D721Med (cell line): ENCODE data around the gene TAGAP.

Experiments used
- DNase-seq: peaks from one replicate; pipeline ENCODE4 v3.0.0; 2011; ENCODE audit warnings: low spot score; ENCODE audit not compliant: insufficient read length
- FAIRE-seq: peaks from 2 replicates; lab custom pipeline; 2011; peaks lifted over from hg19 to GRCh38; lab: Jason Lieb, UNC
- TF ChIP-seq, protein P1 (sequence below): IDR thresholded peaks from 2 replicates; pipeline ENCODE4 v1.5.1; 2012; ENCODE audit warnings: mild to moderate bottlenecking, control low read depth; ENCODE audit not compliant: insufficient read depth; ENCODE audit errors: missing control alignments

The TAGAP gene

DNA sequence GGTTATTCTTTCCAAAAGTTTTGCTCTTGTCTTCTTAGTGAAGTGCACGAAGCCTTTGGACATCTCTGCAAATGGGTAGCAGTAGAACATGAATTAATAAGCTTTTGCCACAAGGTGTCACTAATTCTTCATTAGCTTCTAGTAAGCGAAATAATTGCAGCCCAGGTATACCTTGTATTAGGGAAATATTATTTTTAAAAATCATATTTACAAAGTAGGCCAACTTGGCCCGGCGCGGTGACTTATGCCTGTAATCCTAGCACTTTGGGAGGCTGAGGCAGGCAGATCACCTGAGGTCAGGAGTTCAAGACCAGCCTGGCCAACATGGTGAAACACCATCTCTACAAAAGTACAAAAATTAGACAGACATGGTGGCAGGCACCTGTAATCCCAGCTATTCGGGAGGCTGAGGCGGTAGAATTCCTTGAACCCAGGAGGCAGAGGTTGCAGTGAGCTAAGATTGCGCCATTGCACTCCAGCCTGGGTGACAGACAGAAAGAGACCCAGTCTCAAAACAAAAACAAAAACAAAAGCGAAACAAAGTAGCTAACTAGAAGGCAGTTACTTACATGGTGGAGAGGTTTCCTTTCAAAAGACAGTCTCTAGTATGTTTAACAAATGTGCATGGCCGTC, 36.0 kb downstream of the TAGAP start:
- TF ChIP-seq, protein P1, sequence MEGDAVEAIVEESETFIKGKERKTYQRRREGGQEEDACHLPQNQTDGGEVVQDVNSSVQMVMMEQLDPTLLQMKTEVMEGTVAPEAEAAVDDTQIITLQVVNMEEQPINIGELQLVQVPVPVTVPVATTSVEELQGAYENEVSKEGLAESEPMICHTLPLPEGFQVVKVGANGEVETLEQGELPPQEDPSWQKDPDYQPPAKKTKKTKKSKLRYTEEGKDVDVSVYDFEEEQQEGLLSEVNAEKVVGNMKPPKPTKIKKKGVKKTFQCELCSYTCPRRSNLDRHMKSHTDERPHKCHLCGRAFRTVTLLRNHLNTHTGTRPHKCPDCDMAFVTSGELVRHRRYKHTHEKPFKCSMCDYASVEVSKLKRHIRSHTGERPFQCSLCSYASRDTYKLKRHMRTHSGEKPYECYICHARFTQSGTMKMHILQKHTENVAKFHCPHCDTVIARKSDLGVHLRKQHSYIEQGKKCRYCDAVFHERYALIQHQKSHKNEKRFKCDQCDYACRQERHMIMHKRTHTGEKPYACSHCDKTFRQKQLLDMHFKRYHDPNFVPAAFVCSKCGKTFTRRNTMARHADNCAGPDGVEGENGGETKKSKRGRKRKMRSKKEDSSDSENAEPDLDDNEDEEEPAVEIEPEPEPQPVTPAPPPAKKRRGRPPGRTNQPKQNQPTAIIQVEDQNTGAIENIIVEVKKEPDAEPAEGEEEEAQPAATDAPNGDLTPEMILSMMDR: peak; percentile 53
- FAIRE-seq: no peak
- DNase-seq: no peak

DNA sequence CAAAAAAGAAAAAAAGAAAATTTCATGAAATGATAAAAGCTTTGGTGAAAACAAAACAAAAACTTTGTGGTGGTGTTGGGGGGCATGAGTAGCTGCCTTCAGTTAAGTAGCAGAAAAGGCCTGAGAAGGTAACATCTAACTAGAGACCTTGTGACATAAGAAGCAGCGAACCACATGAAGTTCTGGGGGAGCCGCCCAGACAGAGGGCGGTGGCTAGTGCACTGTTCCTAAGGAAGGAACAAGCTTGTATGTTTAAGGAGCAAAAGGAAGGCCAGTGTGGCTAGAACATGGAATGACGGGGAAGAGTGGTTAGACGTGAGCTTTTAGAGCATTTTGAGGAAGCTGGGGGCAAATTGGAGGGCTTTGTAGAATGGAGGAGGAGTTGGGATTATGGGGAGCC, 37.3 kb downstream of the TAGAP start:
- TF ChIP-seq, protein P1: no peak
- FAIRE-seq (no peak), DNase-seq (no peak)

DNA sequence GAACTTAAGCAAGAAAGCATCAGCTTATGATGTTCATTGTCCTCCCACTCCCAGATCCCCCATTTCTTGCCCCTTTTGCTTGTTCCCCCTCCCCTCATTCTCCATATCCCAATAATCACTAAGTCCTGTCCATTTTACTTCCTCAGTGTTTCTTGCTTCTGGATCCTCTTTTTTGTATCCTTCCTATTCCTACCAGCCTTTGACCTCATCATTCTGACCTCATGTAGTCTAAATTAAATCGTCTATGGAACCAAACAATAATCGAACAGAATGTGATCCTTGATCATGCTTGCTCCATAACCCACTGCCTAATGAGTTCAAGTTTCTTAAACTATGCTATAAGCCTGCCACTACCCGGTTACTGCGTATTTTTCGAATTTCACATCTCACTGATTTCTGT, 39.4 kb downstream of the TAGAP start:
- no peak for FAIRE-seq
- no peak for DNase-seq
- TF ChIP-seq, protein P1: no peak

DNA sequence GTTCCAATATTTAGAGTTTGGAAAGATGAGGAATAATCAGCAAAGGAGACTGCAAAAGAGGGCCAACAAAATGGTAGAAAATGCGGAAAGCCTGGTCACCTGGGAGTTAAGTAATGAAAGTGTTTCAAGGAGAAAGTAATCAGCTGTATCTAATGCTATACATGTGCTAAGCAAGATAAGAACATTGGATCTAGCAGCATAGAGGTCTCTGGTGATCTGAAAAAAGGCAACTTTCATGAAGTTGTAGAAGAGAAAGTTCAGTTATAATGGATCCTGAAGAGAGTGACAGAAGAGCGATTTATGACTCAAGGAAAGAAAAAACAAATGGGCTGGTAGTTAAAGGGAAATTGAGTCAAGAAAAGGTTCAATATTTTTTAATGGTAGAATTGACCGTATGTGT, 40.2 kb downstream of the TAGAP start:
- DNase-seq (no peak), FAIRE-seq (no peak)
- TF ChIP-seq, protein P1: no peak

DNA sequence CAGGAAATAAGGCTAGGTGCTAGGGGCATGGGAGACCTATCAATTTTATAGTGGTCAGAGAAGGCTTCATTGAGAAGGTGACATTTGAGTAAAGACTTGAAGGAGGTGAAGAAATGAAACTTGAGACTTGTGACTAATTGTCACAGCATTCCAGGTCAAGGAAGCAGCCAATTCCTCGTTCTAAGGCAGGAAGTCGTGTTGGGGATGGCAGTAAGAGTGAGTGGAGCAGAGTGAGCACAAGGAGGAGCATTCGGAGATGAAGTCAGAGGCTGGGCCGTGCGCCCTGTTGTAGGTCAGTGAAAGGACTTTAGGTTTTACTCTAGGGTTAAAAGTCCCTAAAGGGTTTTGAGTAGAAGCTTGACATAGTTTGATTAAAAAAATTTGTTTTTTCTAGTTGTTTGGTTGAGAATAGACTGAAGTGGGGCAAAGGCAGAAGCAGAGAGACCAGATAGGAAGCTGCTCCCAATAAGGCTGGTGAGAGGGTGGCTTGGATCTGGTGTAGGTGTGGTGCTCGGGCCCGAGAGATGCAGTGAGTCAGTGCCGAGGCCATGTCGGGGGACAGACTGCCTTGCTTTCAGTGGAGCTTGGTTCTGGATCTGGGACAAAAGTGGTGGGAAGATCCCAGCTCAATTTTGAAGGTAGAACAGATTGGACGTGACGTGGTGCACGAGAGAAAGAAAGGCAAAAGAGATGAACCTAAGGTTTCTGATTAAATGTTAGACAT, 42.2 kb downstream of the TAGAP start:
- DNase-seq (no peak), FAIRE-seq (no peak)
- TF ChIP-seq, protein P1: no peak

DNA sequence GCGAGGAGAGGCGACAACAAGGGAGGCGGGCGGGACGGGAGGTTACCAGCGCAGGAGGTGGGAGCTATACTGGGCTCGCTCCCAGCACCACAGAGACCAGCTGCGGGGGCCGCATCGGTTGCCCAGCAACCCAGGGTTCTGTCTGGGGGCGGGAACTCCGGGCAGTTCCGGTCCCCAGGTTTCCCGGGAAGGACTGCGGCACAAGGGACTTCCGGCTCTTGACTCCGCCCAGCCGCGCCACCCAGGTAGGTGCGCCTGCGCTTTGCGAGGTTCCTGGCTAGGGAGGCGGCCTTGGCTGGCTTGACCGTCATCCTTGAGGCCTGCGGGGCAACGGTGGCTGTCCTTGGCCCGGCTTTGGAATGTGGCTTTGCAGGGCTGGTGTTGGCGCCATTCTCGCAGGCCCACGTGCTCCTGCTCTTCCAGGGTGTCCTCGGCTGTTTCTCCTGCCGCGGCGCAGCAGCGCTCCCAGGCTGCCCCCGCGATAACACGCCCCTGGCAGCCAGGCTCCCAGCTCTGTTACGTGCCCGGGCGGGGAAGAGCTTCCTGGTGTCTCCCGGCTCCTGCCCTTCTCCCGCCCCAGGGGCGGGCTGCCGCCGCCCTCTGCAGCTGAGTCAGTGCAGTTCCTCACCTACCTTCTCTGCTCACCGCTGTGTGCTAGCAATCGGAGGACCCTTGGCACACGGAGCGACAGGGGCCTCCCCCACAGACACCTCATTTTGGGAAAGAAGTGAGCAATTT, 45.0 kb downstream of the TAGAP start, which contains the start of gene RSPH3:
TSS of gene RSPH3 (minus strand) at position 537 of the 738 bp plus-strand sequence. CDS start 652 bp downstream, outside the sequence.
- TF ChIP-seq, protein P1: no peak
- FAIRE-seq (no peak), DNase-seq (peak; percentile 84)
